ENCODE measurements around the gene DAB2IP. TPM values are rescaled to one million over a fixed set of nuclear protein-coding genes. Genes with fewer than 3 reads are reported as not detected.

DAB2IP gene
- total and polyA plus RNA-seq, 2 donors from 2014 or later: 33.8 to 105 TPM

DNA sequence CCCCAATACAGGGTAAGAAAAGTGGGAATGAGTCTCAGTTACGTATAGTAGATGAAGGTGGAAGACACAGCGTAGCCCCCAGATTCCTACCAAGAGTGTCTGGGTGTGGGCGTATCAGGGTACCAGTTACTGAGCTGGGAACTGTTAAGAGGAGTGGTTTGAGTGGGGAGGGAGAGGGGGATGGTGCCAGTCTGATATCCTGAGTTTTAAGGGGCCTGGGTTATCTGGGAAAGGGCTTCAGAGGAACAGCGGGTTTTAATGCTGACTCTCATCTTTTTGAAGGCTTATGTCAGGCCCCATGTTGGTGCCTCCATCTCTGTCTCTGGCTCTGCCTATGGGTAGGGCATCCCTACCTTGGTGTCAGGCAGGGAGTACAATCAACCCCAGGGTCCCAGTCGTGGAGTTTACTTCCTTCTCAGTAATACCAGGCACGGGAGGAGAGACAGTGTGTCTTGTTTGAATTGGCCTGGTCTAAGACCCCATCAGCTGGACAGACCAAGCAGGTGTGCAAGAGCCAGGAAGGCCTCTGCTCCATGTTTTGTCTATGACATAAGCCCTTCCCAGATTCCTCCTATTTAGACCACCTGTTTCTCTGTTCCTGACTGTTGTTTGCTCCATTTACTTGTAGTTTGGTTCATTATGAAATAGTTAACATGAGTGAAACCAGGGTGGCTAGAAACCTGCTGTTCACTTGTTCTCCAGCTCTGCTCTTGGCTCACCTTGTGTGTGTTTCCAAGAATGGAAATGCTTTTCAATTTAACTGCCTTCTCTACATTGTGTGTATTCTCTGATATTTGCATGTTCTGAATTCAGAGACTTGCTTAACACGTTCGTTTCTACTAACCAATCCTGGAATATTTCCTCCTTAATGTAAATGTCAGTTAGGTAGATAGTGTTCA, 125.6 kb downstream of the DAB2IP start:
- Histone ChIP-seq H3K27me3 (ENCODE audit: control insufficient read depth, insufficient read depth, low read length) (no peaks in the 10 kb centered on the region), H3K36me3 (ENCODE audit: control insufficient read depth in 2 of 3, insufficient read depth in 3 of 3, low read length in 3 of 3) (peaks cover 2 to 53% (median 34%) of the 10 kb centered on the region in 3 donors), H3K9me3 (ENCODE audit: control insufficient read depth in 2 of 3, insufficient read depth in 1 of 3, low read length in 3 of 3) (peaks cover 0 to 4% (median 0%) of the 10 kb centered on the region in 3 donors), H3K27ac (ENCODE audit: low read depth in 2 of 2, low read length in 2 of 2) (no peak overlapping the region), H3K4me3 (ENCODE audit: low read length in 3 of 3) (no peak overlapping the region), H3K9ac (ENCODE audit: low read length in 3 of 3) (no peak overlapping the region), H3K4me1 (ENCODE audit: control insufficient read depth in 2 of 3, insufficient read depth in 2 of 3, low read depth in 1 of 3, low read length in 3 of 3) (peaks cover 0 to 3% (median 0%) of the 10 kb centered on the region in 3 donors)
- TF ChIP-seq, protein P1, sequence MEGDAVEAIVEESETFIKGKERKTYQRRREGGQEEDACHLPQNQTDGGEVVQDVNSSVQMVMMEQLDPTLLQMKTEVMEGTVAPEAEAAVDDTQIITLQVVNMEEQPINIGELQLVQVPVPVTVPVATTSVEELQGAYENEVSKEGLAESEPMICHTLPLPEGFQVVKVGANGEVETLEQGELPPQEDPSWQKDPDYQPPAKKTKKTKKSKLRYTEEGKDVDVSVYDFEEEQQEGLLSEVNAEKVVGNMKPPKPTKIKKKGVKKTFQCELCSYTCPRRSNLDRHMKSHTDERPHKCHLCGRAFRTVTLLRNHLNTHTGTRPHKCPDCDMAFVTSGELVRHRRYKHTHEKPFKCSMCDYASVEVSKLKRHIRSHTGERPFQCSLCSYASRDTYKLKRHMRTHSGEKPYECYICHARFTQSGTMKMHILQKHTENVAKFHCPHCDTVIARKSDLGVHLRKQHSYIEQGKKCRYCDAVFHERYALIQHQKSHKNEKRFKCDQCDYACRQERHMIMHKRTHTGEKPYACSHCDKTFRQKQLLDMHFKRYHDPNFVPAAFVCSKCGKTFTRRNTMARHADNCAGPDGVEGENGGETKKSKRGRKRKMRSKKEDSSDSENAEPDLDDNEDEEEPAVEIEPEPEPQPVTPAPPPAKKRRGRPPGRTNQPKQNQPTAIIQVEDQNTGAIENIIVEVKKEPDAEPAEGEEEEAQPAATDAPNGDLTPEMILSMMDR (IDR thresholded peaks at IDR 0.05; ENCODE audit: borderline replicate concordance, extremely low read depth, insufficient read depth): no peak
- no peak for DNase-seq
- intact Hi-C loops (cut with DNase I): no loop called here
- FAIRE-seq: no peak

DNA sequence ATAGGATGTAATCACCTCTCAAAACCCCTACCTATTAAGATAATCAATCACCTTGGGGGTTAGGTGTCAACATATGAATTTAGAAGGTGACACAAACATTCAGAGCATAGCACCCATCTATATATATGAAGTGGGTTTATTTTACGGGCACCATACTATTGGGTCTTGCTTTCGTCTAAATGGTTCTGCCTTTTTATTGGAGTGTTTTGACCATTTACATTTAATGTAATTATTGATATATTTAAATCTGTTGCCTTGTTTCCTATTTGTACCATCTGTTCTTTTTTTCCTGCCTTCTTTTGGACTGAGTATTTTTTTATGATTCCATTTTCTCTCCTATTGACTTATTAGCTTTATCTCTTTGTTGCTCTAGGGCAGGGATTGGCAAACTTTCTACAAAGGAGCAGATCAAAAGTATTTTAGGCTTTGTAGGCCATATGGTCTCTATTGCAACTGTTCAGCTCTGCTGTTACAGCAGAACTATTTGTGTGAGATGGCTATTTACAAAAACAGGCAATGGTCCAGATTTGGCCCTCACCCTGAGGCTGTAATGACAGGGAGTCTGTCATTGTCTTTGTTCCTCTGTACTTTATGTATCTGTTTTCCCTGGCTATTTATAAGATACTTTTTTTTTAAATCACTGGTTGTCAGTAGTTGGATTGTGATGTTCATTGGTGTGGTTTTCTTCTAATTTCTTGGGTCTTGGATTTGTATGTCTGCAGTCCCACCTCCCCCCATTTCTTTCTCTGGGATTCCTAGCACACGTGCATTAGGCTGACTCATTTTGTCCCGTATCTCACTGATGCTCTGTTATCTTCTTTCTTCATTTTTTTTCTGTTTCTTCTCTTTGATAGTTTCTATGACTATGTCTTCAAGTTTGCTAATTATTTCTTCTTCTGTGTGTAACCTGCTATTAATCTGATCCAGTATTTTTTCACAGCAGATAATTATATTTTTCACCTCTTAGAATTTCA, 127.1 kb downstream of the DAB2IP start:
- TF ChIP-seq, protein P1 (IDR thresholded peaks at IDR 0.05; ENCODE audit: borderline replicate concordance, extremely low read depth, insufficient read depth): no peak
- Histone ChIP-seq H3K4me3 (ENCODE audit: low read length in 3 of 3) (no peak overlapping the region), H3K9me3 (ENCODE audit: control insufficient read depth in 2 of 3, insufficient read depth in 1 of 3, low read length in 3 of 3) (peaks cover 0 to 4% (median 0%) of the 10 kb centered on the region in 3 donors), H3K9ac (ENCODE audit: low read length in 3 of 3) (no peak overlapping the region), H3K36me3 (ENCODE audit: control insufficient read depth in 2 of 3, insufficient read depth in 3 of 3, low read length in 3 of 3) (peaks cover 2 to 52% (median 33%) of the 10 kb centered on the region in 3 donors), H3K27ac (ENCODE audit: low read depth in 2 of 2, low read length in 2 of 2) (no peak overlapping the region), H3K27me3 (ENCODE audit: control insufficient read depth, insufficient read depth, low read length) (no peaks in the 10 kb centered on the region), H3K4me1 (ENCODE audit: control insufficient read depth in 2 of 3, insufficient read depth in 2 of 3, low read depth in 1 of 3, low read length in 3 of 3) (peaks cover 0 to 3% (median 0%) of the 10 kb centered on the region in 3 donors)
- DNase-seq (no peak), FAIRE-seq (no peak)
- intact Hi-C loops (cut with DNase I): no loop called here

DNA sequence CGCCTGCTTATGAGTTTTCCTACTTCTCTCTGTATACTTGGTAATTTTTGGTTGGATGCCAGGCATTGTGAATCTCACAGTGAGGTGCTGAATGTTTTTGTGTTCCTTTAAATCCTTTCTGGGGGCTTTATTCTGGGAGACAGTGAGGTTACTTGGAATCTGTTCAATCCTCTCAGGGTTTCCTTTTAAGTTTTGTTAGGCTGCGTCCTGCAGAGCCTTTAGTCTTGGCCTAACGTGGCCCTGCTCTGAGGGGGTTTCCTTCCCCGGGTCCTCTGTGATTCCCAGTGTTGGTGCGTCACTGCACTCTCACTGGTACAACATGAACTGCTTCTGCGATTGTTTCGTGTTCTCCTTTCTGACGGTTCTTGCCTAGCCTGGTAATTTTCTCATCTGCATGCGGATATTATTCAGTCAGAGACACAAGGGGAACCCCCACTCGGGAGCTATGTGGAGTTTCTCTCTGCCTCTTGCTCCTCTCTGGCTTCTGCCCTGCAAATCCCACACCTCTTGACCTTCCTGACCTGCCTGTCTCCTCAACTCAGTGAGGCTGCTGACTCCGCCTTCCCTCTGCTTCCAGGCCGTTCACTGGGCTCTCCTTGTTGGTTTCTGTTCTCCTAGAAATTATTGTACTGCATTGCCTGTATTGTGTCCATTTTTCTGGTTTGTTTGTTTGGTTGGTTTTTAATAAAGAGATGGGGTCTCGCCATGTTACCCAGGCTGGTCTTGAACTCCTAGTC, 128.1 kb downstream of the DAB2IP start:
- H3K27me3 ChIP-seq (ENCODE audit: control insufficient read depth, insufficient read depth, low read length): no peaks in the 10 kb centered on the region
- H3K27ac ChIP-seq (ENCODE audit: low read depth in 2 of 2, low read length in 2 of 2): peak overlapping the region in 1 of 2 donors; percentile 43
- H3K9ac ChIP-seq (ENCODE audit: low read length in 3 of 3): no peak overlapping the region
- peaks cover 0 to 4% (median 0%) of the 10 kb centered on the region in 3 donors for H3K9me3 ChIP-seq (ENCODE audit: control insufficient read depth in 2 of 3, insufficient read depth in 1 of 3, low read length in 3 of 3)
- no peaks in the 10 kb centered on the region for H3K4me1 ChIP-seq (ENCODE audit: control insufficient read depth in 2 of 3, insufficient read depth in 2 of 3, low read depth in 1 of 3, low read length in 3 of 3)
- DNase-seq: peak in 2 of 5 donors; percentile 27 to 38
- intact Hi-C loops (cut with DNase I): no loop called here
- peaks cover 2 to 47% (median 30%) of the 10 kb centered on the region in 3 donors for H3K36me3 ChIP-seq (ENCODE audit: control insufficient read depth in 2 of 3, insufficient read depth in 3 of 3, low read length in 3 of 3)
- no peak overlapping the region for H3K4me3 ChIP-seq (ENCODE audit: low read length in 3 of 3)
- FAIRE-seq: no peak
- TF ChIP-seq, protein P1 (IDR thresholded peaks at IDR 0.05; ENCODE audit: borderline replicate concordance, extremely low read depth, insufficient read depth): no peak

Measured in kidney (tissue), 14 donors.